Right lobe of liver (tissue), 4 donors: ENCODE data around the gene TMEM35A.

ENCODE experiments used
- CTCF ChIP-seq, 4 donors: fragments of 200-600 bp in 3 of 4; fragments of 450-650 bp in 1 of 4; IDR thresholded peaks; one replicate each; pipeline versions ENCODE4 v1.5.1 to v1.8.0; 2016 to 2022; ENCODE audit warnings: antibody characterized with exemption in 4 of 4, mild to moderate bottlenecking in 2 of 4
- POLR2A ChIP-seq: fragments of 450-650 bp; IDR thresholded peaks from one replicate; pipeline ENCODE4 v1.6.1; 2017; ENCODE audit warnings: antibody characterized with exemption, mild to moderate bottlenecking
- donor health status: DM: no; HTN: no; CAD: no.
- donor health status: DM: no; HTN: no; CAD: no.
- donor health status: DM: no; HTN: yes; CAD: no.

GRCh38 chrX:101029665-101030064, 49.0 kb upstream of the TMEM35A start:
- TF ChIP-seq CTCF (IDR thresholded peaks at IDR 0.05), result no peak
- no peak for TF ChIP-seq POLR2A
